Measurements from ENCODE around the gene PITX1. TPM values are rescaled to one million over a fixed set of nuclear protein-coding genes. Genes with fewer than 3 reads are reported as not detected.

PITX1 gene
- total RNA-seq, 2 donors from 2014 or later, result not detected

GRCh38 chr5:135076801-135077200, 42.8 kb upstream of the PITX1 start:
- intact Hi-C loops (cut with DNase I), result no loop called here
- Histone ChIP-seq H3K27me3 (no peaks in the 10 kb centered on the region), H3K27ac (no peak overlapping the region), H3K4me1 (no peaks in the 10 kb centered on the region), H3K4me3 (no peak overlapping the region), H3K9me3 (no peaks in the 10 kb centered on the region), H3K36me3 (replicated peaks in 1 of 2; ENCODE audit: insufficient read depth in 1 of 2, low read depth in 2 of 2) (no peaks in the 10 kb centered on the region)
- DNase-seq (no peak), ATAC-seq (no peak)
- 46 to 54% methylated on average over 4 of the region's 4 CpGs for WGBS, 2 donors
- TF ChIP-seq POLR2A (IDR thresholded peaks at IDR 0.05), result no peak
- TF ChIP-seq CTCF (IDR thresholded peaks at IDR 0.05), result no peak

DNA sequence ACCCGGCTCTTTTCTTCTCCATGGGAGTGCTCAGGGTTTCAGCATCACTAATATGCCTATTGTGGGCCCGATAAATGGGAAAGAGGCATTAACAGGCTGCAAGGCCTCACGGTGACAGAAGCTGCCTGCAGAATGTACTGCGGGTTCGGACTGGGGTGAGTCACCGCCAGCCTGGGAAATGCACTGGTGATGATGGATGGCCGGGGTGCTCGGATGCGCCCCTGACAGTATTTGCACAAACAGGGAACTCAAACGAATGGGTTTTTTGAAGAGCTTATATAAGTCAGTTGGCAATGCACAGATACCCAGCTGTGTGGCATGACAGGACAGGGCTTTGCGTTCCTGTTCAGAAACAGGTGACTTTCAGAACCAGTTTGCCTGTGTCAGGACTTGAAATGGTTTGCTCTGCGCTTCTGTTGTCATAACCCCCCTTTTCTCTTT, 42.0 kb upstream of the PITX1 start:
- TF ChIP-seq POLR2A (IDR thresholded peaks at IDR 0.05) (no peak), CTCF (IDR thresholded peaks at IDR 0.05) (no peak)
- H3K27ac ChIP-seq, result no peak overlapping the region
- no peaks in the 10 kb centered on the region for H3K27me3 ChIP-seq
- H3K4me3 ChIP-seq, result no peak overlapping the region
- intact Hi-C loops (cut with DNase I), result no loop called here
- no peaks in the 10 kb centered on the region for H3K36me3 ChIP-seq (replicated peaks in 1 of 2; ENCODE audit: insufficient read depth in 1 of 2, low read depth in 2 of 2)
- 59 to 73% methylated on average over 12 of the region's 12 CpGs for WGBS, 2 donors
- H3K4me1 ChIP-seq, result no peaks in the 10 kb centered on the region
- no peaks in the 10 kb centered on the region for H3K9me3 ChIP-seq
- DNase-seq (no peak), ATAC-seq (no peak)

DNA sequence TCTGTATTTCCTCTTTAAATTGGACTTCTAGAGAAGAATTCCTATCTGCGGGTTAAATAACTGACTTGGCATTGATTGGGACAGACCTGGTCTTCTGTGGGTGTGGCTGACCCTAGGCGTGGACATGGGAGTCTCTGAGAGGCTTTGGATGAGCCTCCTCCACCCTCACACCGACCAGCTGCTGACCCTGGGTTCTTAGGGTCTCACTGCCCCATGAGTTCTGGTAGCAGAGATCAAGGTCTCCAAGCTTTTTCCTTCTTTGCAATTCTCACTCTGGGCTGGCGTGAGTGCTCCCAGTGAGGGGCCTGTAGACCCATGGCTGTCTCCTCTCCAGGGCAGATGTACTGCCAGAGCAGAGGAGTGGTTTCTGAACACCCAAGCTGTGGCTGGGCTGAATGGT, 41.6 kb upstream of the PITX1 start:
- 57 to 73% methylated on average over 1 to 4 of the region's 4 CpGs for WGBS, 2 donors
- Histone ChIP-seq H3K9me3 (no peaks in the 10 kb centered on the region), H3K36me3 (replicated peaks in 1 of 2; ENCODE audit: insufficient read depth in 1 of 2, low read depth in 2 of 2) (no peaks in the 10 kb centered on the region), H3K4me1 (no peaks in the 10 kb centered on the region), H3K4me3 (no peak overlapping the region), H3K27ac (no peak overlapping the region), H3K27me3 (no peaks in the 10 kb centered on the region)
- DNase-seq, result no peak
- ATAC-seq, result no peak
- TF ChIP-seq CTCF (IDR thresholded peaks at IDR 0.05) (no peak), POLR2A (IDR thresholded peaks at IDR 0.05) (no peak)
- intact Hi-C loops (cut with DNase I), result no loop called here

DNA sequence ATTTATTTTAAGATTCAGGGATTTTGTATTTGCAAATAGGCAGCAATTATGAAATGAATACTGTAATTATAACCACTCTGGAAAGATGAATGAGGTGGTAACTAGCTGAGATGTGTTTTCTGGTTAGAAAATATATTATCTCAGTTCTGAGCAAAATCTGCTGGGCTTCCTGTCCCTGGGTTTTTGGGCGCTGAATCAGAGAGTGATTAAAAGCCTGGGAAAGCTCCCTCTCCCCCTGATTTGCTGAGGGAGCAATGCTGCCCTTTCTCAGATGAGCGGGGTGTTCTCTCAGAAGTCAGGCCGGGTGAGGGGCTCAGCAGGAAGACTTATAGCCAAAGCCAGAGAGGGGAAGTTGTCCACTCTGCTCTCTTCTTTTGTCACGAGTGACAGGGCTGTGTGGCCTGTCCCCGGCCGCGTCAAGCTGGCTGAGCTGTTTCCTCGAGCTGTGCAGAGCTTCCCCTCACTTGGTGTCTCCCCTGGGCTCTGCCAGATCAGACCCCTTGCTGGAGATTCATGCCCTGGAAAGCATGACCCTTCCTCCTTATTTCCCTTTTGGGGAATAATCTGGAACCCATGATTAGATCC, 39.8 kb upstream of the PITX1 start:
- Histone ChIP-seq H3K36me3 (replicated peaks in 1 of 2; ENCODE audit: insufficient read depth in 1 of 2, low read depth in 2 of 2) (no peaks in the 10 kb centered on the region), H3K4me3 (no peak overlapping the region), H3K27me3 (no peaks in the 10 kb centered on the region), H3K4me1 (no peaks in the 10 kb centered on the region), H3K27ac (no peak overlapping the region), H3K9me3 (no peaks in the 10 kb centered on the region)
- ATAC-seq (no peak), DNase-seq (no peak)
- intact Hi-C loops (cut with DNase I), result no loop called here
- TF ChIP-seq CTCF (IDR thresholded peaks at IDR 0.05), result no peak
- no peak for TF ChIP-seq POLR2A (IDR thresholded peaks at IDR 0.05)
- 40 to 47% methylated on average over 7 to 8 of the region's 8 CpGs for WGBS, 2 donors
